HUES6 (cell line): ENCODE results near the gene RPL13.

Source experiments
- H3K27ac ChIP-seq: 2 replicates; pipeline ENCODE4 v1.7.0; 2013; ENCODE audit warnings: low read depth, mild to moderate bottlenecking, low read length, inconsistent platforms
- H3K27me3 ChIP-seq: 2 replicates; pipeline ENCODE4 v1.6.1; 2013; ENCODE audit warnings: low read length; ENCODE audit not compliant: control insufficient read depth, insufficient read depth
- H3K36me3 ChIP-seq: 2 replicates; pipeline ENCODE4 v1.6.1; 2013; ENCODE audit warnings: low read length; ENCODE audit not compliant: control insufficient read depth, insufficient read depth
- H3K4me1 ChIP-seq: 2 replicates; pipeline ENCODE4 v1.6.1; 2013; ENCODE audit warnings: low read length; ENCODE audit not compliant: control insufficient read depth, insufficient read depth
- H3K4me3 ChIP-seq: 2 replicates; pipeline ENCODE4 v1.5.1; 2013; ENCODE audit warnings: low read depth, low read length
- H3K9ac ChIP-seq: one replicate; pipeline ENCODE4 v1.6.1; 2013; ENCODE audit warnings: mild to moderate bottlenecking, low read length
- H3K9me3 ChIP-seq: 2 replicates; pipeline ENCODE4 v1.6.1; 2013; ENCODE audit warnings: low read depth, low read length; ENCODE audit not compliant: control insufficient read depth, insufficient read depth

Gene RPL13

GRCh38 chr16:89531821-89532526 lies 28.5 kb upstream of the RPL13 start:
- H3K27ac ChIP-seq: no peak overlapping the region
- no peak overlapping the region for H3K4me3 ChIP-seq
- H3K36me3 ChIP-seq: peaks cover 87% of the 10 kb centered on the region
- no peaks in the 10 kb centered on the region for H3K9me3 ChIP-seq
- H3K4me1 ChIP-seq: no peaks in the 10 kb centered on the region
- no peaks in the 10 kb centered on the region for H3K27me3 ChIP-seq
- H3K9ac ChIP-seq: no peak overlapping the region

- peaks cover 87% of the 10 kb centered on the region for H3K36me3 ChIP-seq
- H3K27me3 ChIP-seq: no peaks in the 10 kb centered on the region
- H3K4me3 ChIP-seq: no peak overlapping the region
- no peak overlapping the region for H3K9ac ChIP-seq
- no peaks in the 10 kb centered on the region for H3K9me3 ChIP-seq
- H3K4me1 ChIP-seq: no peaks in the 10 kb centered on the region
- no peak overlapping the region for H3K27ac ChIP-seq
Measured at GRCh38 chr16:89534252-89534756, 26.2 kb upstream of the RPL13 start.

- no peaks in the 10 kb centered on the region for H3K9me3 ChIP-seq
- H3K36me3 ChIP-seq: peaks cover 83% of the 10 kb centered on the region
- H3K27me3 ChIP-seq: no peaks in the 10 kb centered on the region
- no peaks in the 10 kb centered on the region for H3K4me1 ChIP-seq
- no peak overlapping the region for H3K9ac ChIP-seq
- no peak overlapping the region for H3K27ac ChIP-seq
- H3K4me3 ChIP-seq: no peak overlapping the region
Measured at GRCh38 chr16:89536371-89536770, 24.1 kb upstream of the RPL13 start.

GRCh38 chr16:89536886-89537548 lies 23.5 kb upstream of the RPL13 start:
- H3K9me3 ChIP-seq: no peaks in the 10 kb centered on the region
- no peak overlapping the region for H3K4me3 ChIP-seq
- no peaks in the 10 kb centered on the region for H3K27me3 ChIP-seq
- H3K27ac ChIP-seq: no peak overlapping the region
- H3K9ac ChIP-seq: no peak overlapping the region
- no peaks in the 10 kb centered on the region for H3K4me1 ChIP-seq
- H3K36me3 ChIP-seq: peaks cover 82% of the 10 kb centered on the region

GRCh38 chr16:89537549-89537925 lies 22.9 kb upstream of the RPL13 start:
- Histone ChIP-seq H3K27me3 (no peaks in the 10 kb centered on the region), H3K27ac (no peak overlapping the region), H3K9me3 (no peaks in the 10 kb centered on the region), H3K4me1 (no peaks in the 10 kb centered on the region), H3K4me3 (no peak overlapping the region), H3K9ac (no peak overlapping the region), H3K36me3 (peaks cover 82% of the 10 kb centered on the region)

- Histone ChIP-seq H3K36me3 (peaks cover 77% of the 10 kb centered on the region), H3K9ac (no peak overlapping the region), H3K9me3 (no peaks in the 10 kb centered on the region), H3K27ac (no peak overlapping the region), H3K4me3 (no peak overlapping the region), H3K27me3 (no peaks in the 10 kb centered on the region), H3K4me1 (no peaks in the 10 kb centered on the region)
Measured at GRCh38 chr16:89538286-89538685, 22.2 kb upstream of the RPL13 start.

GRCh38 chr16:89540557-89540956 lies 19.9 kb upstream of the RPL13 start:
- no peak overlapping the region for H3K27ac ChIP-seq
- no peaks in the 10 kb centered on the region for H3K4me1 ChIP-seq
- peaks cover 74% of the 10 kb centered on the region for H3K36me3 ChIP-seq
- H3K27me3 ChIP-seq: no peaks in the 10 kb centered on the region
- no peak overlapping the region for H3K4me3 ChIP-seq
- no peak overlapping the region for H3K9ac ChIP-seq
- H3K9me3 ChIP-seq: no peaks in the 10 kb centered on the region

- Histone ChIP-seq H3K27me3 (no peaks in the 10 kb centered on the region), H3K4me3 (no peak overlapping the region), H3K9me3 (no peaks in the 10 kb centered on the region), H3K27ac (no peak overlapping the region), H3K9ac (no peak overlapping the region), H3K4me1 (no peaks in the 10 kb centered on the region), H3K36me3 (peaks cover 81% of the 10 kb centered on the region)
Measured at GRCh38 chr16:89541792-89542191, 18.7 kb upstream of the RPL13 start.

- Histone ChIP-seq H3K9ac (no peak overlapping the region), H3K36me3 (peaks cover 81% of the 10 kb centered on the region), H3K4me1 (no peaks in the 10 kb centered on the region), H3K4me3 (no peak overlapping the region), H3K9me3 (no peaks in the 10 kb centered on the region), H3K27ac (no peak overlapping the region), H3K27me3 (no peaks in the 10 kb centered on the region)
Measured at GRCh38 chr16:89544113-89544512, 16.4 kb upstream of the RPL13 start.

GRCh38 chr16:89544713-89545043 lies 15.8 kb upstream of the RPL13 start:
- no peaks in the 10 kb centered on the region for H3K4me1 ChIP-seq
- H3K27me3 ChIP-seq: no peaks in the 10 kb centered on the region
- H3K9ac ChIP-seq: no peak overlapping the region
- no peak overlapping the region for H3K4me3 ChIP-seq
- H3K9me3 ChIP-seq: no peaks in the 10 kb centered on the region
- H3K36me3 ChIP-seq: peaks cover 87% of the 10 kb centered on the region
- no peak overlapping the region for H3K27ac ChIP-seq

- Histone ChIP-seq H3K9me3 (no peaks in the 10 kb centered on the region), H3K27ac (no peak overlapping the region), H3K9ac (no peak overlapping the region), H3K36me3 (peaks cover 88% of the 10 kb centered on the region), H3K27me3 (no peaks in the 10 kb centered on the region), H3K4me1 (no peaks in the 10 kb centered on the region), H3K4me3 (no peak overlapping the region)
Measured at GRCh38 chr16:89545044-89545830, 15.2 kb upstream of the RPL13 start.
